Mucosa of rectum (tissue), 2 donors: ENCODE data around the gene HADHB.

ENCODE experiments used
- H3K27ac ChIP-seq, 2 donors: one replicate each; pipeline ENCODE4 v1.7.0; 2013; ENCODE audit warnings: inconsistent platforms in 2 of 2, low read depth in 2 of 2, low read length in 2 of 2
- H3K27me3 ChIP-seq, 2 donors: one replicate each; pipeline ENCODE4 v1.7.0; 2013; ENCODE audit warnings: low read length in 2 of 2; ENCODE audit not compliant: control insufficient read depth in 2 of 2, insufficient read depth in 2 of 2
- H3K36me3 ChIP-seq, 2 donors: one replicate each; pipeline ENCODE4 v1.7.0; 2013; ENCODE audit warnings: low read length in 2 of 2; ENCODE audit not compliant: control insufficient read depth in 2 of 2, insufficient read depth in 2 of 2
- H3K4me1 ChIP-seq, 2 donors: one replicate each; pipeline ENCODE4 v1.7.0; 2013; ENCODE audit warnings: low read length in 2 of 2, mild to moderate bottlenecking in 1 of 2; ENCODE audit not compliant: control insufficient read depth in 2 of 2, insufficient read depth in 2 of 2
- H3K4me3 ChIP-seq, 2 donors: one replicate each; pipeline ENCODE4 v1.7.0; 2013; ENCODE audit warnings: low read length in 2 of 2
- H3K9ac ChIP-seq, 2 donors: one replicate each; pipeline ENCODE4 v1.7.0; 2013; ENCODE audit warnings: low read length in 2 of 2, low read depth in 1 of 2, mild to moderate bottlenecking in 1 of 2
- H3K9me3 ChIP-seq, 2 donors: one replicate each; pipeline ENCODE4 v1.7.0; 2013; ENCODE audit warnings: low read length in 2 of 2; ENCODE audit not compliant: control insufficient read depth in 2 of 2
- donor health status: healthy.
- donor health status: Normal muscosa, but diverticular disease.

HADHB gene

DNA sequence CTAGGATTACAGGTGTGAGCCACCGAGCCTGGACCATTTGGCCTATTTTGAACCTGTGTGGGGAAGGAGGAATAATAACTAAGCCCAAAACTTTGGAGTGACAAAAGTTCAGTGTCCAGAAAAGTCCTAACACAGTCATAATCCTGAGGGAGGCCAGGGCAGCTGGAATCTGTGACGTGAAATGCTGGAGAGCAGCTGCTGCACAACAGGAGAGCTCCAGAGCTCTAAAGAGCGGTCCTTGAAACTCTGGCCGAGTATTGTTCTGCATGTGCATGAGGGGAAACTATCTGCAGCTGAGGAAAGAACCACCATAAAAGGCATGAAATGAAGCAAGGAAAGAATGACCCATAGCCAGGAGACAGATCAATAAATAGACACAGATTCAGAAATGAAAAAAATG, 28.2 kb upstream of the HADHB start:
- Histone ChIP-seq H3K27ac (no peak overlapping the region), H3K4me3 (no peak overlapping the region), H3K4me1 (peaks cover 0 to 5% of the 10 kb centered on the region in 2 donors), H3K27me3 (no peaks in the 10 kb centered on the region), H3K9ac (no peak overlapping the region), H3K36me3 (peaks cover 58 to 67% of the 10 kb centered on the region in 2 donors), H3K9me3 (no peaks in the 10 kb centered on the region)

DNA sequence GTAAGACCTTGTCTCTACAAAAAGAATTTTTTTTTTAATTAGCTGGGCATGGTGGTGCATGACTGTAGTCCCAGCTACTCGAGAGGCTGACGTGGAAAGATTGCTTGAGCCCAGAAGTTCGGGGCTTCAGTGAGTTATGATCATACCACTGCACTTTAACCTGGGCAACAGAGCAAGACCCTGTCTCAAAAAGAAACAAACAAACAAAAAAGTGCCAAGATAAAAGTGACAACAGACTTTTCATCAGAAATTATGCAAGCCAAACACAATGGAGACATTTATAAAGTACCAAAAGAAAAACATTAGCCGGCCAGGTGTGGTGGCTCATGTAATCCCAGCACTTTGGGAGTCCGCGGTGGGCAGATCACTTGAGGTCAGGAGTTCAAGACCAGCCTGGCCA, 27.0 kb upstream of the HADHB start:
- Histone ChIP-seq H3K9me3 (no peaks in the 10 kb centered on the region), H3K27ac (no peak overlapping the region), H3K9ac (no peak overlapping the region), H3K4me1 (peaks cover 0 to 5% of the 10 kb centered on the region in 2 donors), H3K4me3 (no peak overlapping the region), H3K27me3 (no peaks in the 10 kb centered on the region), H3K36me3 (peaks cover 58 to 61% of the 10 kb centered on the region in 2 donors)

DNA sequence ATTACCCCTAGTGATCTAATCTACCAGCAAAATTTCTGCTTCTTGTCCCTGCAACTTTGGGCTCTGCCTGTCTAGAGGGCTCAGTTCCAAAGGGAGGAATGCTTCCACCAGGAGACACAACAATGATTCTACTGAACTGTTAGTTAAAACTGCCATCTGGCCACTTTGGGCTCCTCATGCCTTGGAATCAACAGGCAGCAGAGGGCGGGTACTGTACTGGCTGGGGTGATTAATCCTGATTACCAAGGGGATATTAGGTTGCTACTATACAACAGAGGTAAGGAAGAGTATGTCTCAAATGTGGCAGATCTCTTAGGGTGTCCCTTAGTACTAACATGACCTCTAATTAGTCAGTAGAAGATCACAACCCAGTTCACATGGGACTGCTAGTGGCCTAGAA, 21.7 kb upstream of the HADHB start:
- peaks cover 41 to 64% of the 10 kb centered on the region in 2 donors for H3K36me3 ChIP-seq
- no peaks in the 10 kb centered on the region for H3K9me3 ChIP-seq
- no peak overlapping the region for H3K27ac ChIP-seq
- no peaks in the 10 kb centered on the region for H3K4me1 ChIP-seq
- no peaks in the 10 kb centered on the region for H3K27me3 ChIP-seq
- H3K9ac ChIP-seq = no peak overlapping the region
- H3K4me3 ChIP-seq = no peak overlapping the region

DNA sequence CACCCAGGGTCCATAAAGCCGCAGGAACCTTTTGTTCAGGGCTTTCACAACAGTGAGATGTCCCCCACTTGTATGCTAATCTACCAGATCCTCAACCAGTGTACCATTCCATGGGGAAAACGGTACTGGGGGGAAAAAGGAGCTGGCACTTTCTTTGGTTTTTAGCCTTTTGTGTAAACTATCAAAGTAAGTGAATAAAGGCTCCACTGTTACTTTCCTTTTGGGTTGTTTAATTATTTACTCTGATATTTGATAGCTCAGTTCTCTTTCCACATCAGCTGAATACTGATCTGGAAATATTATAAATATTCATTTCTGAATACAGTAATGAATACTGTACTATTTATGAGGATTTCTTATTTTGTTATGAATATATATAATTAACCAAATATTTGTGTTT, 20.6 kb upstream of the HADHB start:
- Histone ChIP-seq H3K27me3 (no peaks in the 10 kb centered on the region), H3K4me1 (no peaks in the 10 kb centered on the region), H3K36me3 (peaks cover 50 to 73% of the 10 kb centered on the region in 2 donors), H3K9me3 (no peaks in the 10 kb centered on the region), H3K9ac (no peak overlapping the region), H3K27ac (no peak overlapping the region), H3K4me3 (no peak overlapping the region)

DNA sequence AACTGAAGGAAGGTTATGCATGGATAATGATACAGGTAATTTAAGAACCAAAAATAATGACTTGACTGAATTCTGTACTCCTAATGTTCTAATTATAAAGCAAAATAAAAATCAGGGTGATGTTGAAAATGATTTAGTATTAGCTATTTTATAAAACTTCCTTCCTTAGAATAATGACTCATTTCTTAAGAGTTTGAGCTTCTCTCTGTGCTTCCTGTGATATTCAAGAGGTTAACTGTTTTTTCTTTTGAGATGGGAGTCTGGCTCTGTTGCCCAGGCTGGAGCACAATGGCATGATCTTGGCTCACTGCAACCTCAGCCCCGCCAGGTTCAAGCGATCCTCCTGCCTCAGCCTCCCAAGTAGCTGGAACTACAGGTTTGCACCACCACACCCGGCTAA, 15.1 kb upstream of the HADHB start:
- no peak overlapping the region for H3K27ac ChIP-seq
- no peaks in the 10 kb centered on the region for H3K4me1 ChIP-seq
- no peak overlapping the region for H3K9ac ChIP-seq
- H3K4me3 ChIP-seq = no peak overlapping the region
- H3K27me3 ChIP-seq = no peaks in the 10 kb centered on the region
- H3K36me3 ChIP-seq = peaks cover 60 to 82% of the 10 kb centered on the region in 2 donors
- H3K9me3 ChIP-seq = no peaks in the 10 kb centered on the region

DNA sequence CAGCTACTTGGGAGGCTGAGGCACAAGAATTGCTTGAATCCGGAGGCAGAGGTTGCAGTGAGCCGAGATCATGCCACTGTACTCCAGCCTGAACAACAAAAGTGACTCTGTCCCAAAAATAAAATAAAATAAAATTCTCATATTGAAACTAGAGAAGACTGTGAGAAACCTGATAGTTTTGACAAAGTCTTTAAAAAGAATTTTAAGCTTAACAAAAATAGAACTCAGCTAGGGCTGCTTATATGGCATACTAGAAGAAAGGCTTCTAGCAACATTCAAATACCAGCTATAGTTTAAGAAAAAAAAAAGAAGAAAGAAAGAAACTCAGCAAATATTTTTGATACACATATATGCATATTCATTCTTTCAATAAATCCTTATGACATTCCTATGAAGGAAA, 13.9 kb upstream of the HADHB start:
- H3K36me3 ChIP-seq = peaks cover 63 to 81% of the 10 kb centered on the region in 2 donors
- no peaks in the 10 kb centered on the region for H3K4me1 ChIP-seq
- no peaks in the 10 kb centered on the region for H3K9me3 ChIP-seq
- H3K27ac ChIP-seq = no peak overlapping the region
- H3K9ac ChIP-seq = no peak overlapping the region
- H3K4me3 ChIP-seq = no peak overlapping the region
- no peaks in the 10 kb centered on the region for H3K27me3 ChIP-seq

DNA sequence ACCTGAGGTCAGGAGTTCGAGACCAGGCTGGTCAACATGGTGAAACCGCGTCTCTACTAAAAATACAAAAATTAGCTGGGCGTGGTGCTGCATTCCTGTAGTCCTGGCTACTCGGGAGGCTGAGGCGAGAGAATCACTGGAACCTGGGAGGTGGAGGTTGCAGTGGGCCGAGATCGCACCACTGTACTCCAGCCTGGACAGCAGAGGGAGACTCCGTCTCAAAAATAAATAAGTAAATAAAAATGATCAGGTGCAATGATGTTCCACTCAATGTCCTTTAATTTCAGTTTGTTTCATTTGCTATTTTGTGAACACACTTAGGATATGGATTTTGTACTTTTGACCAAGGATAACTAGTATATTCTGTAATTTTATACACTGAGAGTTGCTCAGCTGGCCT, 9.7 kb upstream of the HADHB start:
- Histone ChIP-seq H3K36me3 (peaks cover 53 to 63% of the 10 kb centered on the region in 2 donors), H3K4me1 (no peaks in the 10 kb centered on the region), H3K27ac (no peak overlapping the region)

DNA sequence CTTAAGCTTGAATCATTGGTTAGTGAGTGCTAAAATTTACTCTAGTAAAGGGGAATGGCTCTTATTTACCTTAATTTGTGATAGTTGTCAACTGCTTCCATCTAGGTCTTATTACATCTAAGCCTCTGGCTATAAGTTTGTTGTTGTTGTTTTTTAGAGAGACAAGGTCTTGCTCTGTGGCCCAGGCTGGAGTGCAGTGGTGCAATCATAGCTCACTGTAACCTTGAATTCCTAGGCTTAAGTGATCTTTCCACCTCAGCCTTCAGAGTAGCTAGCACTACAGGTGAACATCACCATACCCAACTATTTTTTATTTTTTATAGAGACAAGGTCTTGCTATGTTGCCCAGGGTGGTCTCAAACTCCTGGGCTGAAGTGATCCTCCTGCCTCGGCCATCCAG, 6.9 kb upstream of the HADHB start:
- Histone ChIP-seq H3K4me1 (peaks cover 6 to 7% of the 10 kb centered on the region in 2 donors), H3K9ac (no peak overlapping the region), H3K4me3 (no peak overlapping the region), H3K9me3 (no peaks in the 10 kb centered on the region), H3K27me3 (no peaks in the 10 kb centered on the region), H3K27ac (no peak overlapping the region), H3K36me3 (peaks cover 34 to 39% of the 10 kb centered on the region in 2 donors)

More for the DNA sequence above, 9.7 kb upstream of the HADHB start:
- Histone ChIP-seq H3K4me3 (no peak overlapping the region), H3K27me3 (no peaks in the 10 kb centered on the region), H3K9ac (no peak overlapping the region), H3K9me3 (no peaks in the 10 kb centered on the region)

DNA sequence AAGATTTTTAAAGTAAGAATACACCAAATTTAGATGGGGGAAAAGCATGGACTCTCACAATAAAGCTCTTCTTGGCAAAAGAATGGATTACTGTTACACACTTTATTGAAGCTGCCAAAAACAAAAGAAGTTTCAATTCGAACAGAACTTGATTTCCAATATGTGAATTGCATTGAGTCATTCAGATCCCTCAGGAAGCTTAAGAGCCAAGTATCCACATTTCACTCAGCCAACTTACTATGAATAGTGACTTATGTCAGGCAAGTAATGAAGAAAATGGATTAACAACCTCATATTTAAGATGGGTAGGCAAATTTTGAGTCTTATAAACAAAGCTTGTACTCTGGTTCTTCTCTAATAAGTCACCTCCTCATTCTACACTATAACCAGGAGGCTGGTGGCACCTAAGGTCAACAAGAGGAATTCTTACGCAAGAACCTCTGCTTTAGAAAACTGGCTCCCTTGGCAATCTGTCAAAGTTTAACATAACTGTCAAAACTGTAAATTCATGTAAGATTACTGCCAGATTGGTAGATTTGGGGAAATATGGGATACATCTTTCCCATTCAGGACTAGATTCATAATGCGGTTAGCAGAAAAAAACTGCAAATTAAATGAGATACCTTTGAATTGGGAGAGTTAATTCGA, 6.3 kb upstream of the HADHB start:
- H3K4me1 ChIP-seq = peaks cover 6 to 12% of the 10 kb centered on the region in 2 donors
- no peak overlapping the region for H3K9ac ChIP-seq
- no peak overlapping the region for H3K4me3 ChIP-seq
- no peaks in the 10 kb centered on the region for H3K27me3 ChIP-seq
- no peak overlapping the region for H3K27ac ChIP-seq
- H3K9me3 ChIP-seq = no peaks in the 10 kb centered on the region
- H3K36me3 ChIP-seq = peaks cover 28 to 33% of the 10 kb centered on the region in 2 donors

DNA sequence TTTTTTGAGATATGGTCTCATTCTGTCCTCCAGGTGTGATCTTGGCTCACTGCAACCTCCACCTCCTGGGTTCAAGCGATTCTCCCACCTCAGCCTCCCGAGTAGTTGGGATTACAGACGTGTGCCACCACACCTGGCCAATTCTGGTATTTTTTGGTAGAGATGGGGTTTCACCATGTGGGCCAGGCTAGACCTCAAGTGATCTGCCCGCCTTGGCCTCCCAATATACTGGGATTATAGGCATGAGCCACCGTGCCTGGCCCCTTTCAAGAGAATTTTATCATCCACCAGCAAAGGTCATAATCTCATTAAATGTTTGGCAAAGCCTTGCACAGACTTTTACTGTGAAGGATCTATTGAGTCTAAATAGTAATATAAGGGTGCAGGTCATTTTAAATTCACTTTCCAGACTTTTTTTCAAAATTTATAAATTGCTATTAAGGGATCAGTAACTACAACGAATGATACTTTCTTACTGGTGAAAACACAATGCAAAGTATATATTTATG, 2.8 kb upstream of the HADHB start:
- peaks cover 10 to 27% of the 10 kb centered on the region in 2 donors for H3K4me1 ChIP-seq
- no peak overlapping the region for H3K27ac ChIP-seq
- peak overlapping the region in 1 of 2 donors; percentile 99 for H3K4me3 ChIP-seq
- H3K36me3 ChIP-seq = peaks cover 12% of the 10 kb centered on the region in 2 donors
- H3K9me3 ChIP-seq = no peaks in the 10 kb centered on the region
- H3K9ac ChIP-seq = no peak overlapping the region
- H3K27me3 ChIP-seq = no peaks in the 10 kb centered on the region
